Neural cell (in vitro differentiated cells): Measurements from ENCODE around the gene PANX2.

Experiments
- CTCF ChIP-seq: fragments of 450-650 bp; IDR thresholded peaks from 2 replicates; pipeline ENCODE4 v1.5.1; 2014; ENCODE audit warnings: antibody characterized with exemption, mild to moderate bottlenecking, moderate library complexity; ENCODE audit not compliant: poor library complexity, severe bottlenecking
- EP300 ChIP-seq: fragments of 450-650 bp; conservative IDR thresholded peaks from 2 replicates; pipeline ENCODE4 v1.6.1; 2014; ENCODE audit warnings: antibody characterized with exemption, mild to moderate bottlenecking, moderate library complexity; ENCODE audit not compliant: poor library complexity, severe bottlenecking
- EZH2 ChIP-seq: fragments of 200-600, 300-800 bp; shearing (Covaris generic), sonication (generic); IDR thresholded peaks from 2 replicates; pipeline ENCODE4 v1.6.1; 2014; ENCODE audit warnings: antibody characterized with exemption, low read length, borderline replicate concordance, mild to moderate bottlenecking; ENCODE audit not compliant: insufficient read depth, poor library complexity, severe bottlenecking
- POLR2AphosphoS5 ChIP-seq: IDR thresholded peaks from 2 replicates; pipeline ENCODE4 v1.6.1; 2012
- REST ChIP-seq: IDR thresholded peaks from 2 replicates; pipeline ENCODE4 v1.6.1; 2012; ENCODE audit warnings: borderline replicate concordance
- TAF1 ChIP-seq: IDR thresholded peaks from 2 replicates; pipeline ENCODE4 v1.6.1; 2012; ENCODE audit warnings: low read depth

- TF ChIP-seq CTCF, result no peak
- TF ChIP-seq REST, result no peak
- no peak for TF ChIP-seq POLR2AphosphoS5
- no peak for TF ChIP-seq EZH2
- TF ChIP-seq EP300, result no peak
- no peak for TF ChIP-seq TAF1
Observed at GRCh38 chr22:50224071-50224470, 53.5 kb downstream of the PANX2 start.
